Breast epithelium (tissue), 3 donors: ENCODE results near the gene IRF2BP2.

Source experiments
- POLR2A ChIP-seq: fragments of 450-650 bp; IDR thresholded peaks from one replicate; pipeline ENCODE4 v1.6.1; 2016; ENCODE audit warnings: antibody characterized with exemption, mild to moderate bottlenecking, moderate library complexity
- POLR2AphosphoS5 ChIP-seq, 3 donors: sonication (generic); formaldehyde crosslinking; IDR thresholded peaks; one replicate each; pipeline ENCODE4 v1.6.1; 2017; ENCODE audit warnings: antibody characterized with exemption in 3 of 3

- TF ChIP-seq POLR2AphosphoS5 (IDR thresholded peaks at IDR 0.05) (no peak), POLR2A (no peak)
These were observed 49.6 kb upstream of the IRF2BP2 start for GRCh38 chr1:234659538-234659937.
